OCI-LY7 (cell line): ENCODE data around the gene POLL. TPM values are rescaled to one million over a fixed set of nuclear protein-coding genes. Genes with fewer than 3 reads are reported as not detected.
A peak's percentile ranks its signal among the peaks of the same experiment; 100 is the strongest.
"Not testable (repeated sequence)": the region's sequence is repeated elsewhere in the genome, so short reads cannot be mapped to it uniquely, and the experiment has no call there.

Source experiments
- Bru-seq: library from RNA; stranded (reverse); fragments of 400-500 nt; gene quantifications from one replicate; lab custom pipeline; 2021; lab: Mats Ljungman, UMichigan
- BruChase-seq, 2 experiments: library from RNA; stranded (reverse); fragments of 400-500 nt; gene quantifications; one replicate each; lab custom pipeline; 2021; lab: Mats Ljungman, UMichigan
- BruUV-seq: library from RNA; stranded (reverse); fragments of 400-500 nt; replicated peaks from 2 replicates; lab custom pipeline; 2021; lab: Mats Ljungman, UMichigan
- CTCF ChIA-PET: fragments of 300-600 bp; sonication (Branson Sonifier 250); formaldehyde crosslinking; loops from one replicate; lab custom pipeline; 2022; ENCODE audit warnings: antibody characterized with exemption; ENCODE audit not compliant: unreplicated experiment; lab: Charles Lee
- POLR2A ChIA-PET: fragments of 300-600 bp; sonication (Branson Sonifier 250); formaldehyde crosslinking; loops from one replicate; lab custom pipeline; 2022; ENCODE audit warnings: antibody characterized with exemption; lab: Charles Lee
- DNase-seq: peaks from one replicate; pipeline ENCODE4 v3.0.0-alpha.2; 2015; ENCODE audit warnings: low spot score
- H2AFZ ChIP-seq: fragments of 200-600 bp; sonication (generic), shearing (Covaris generic); 2 replicates; pipeline ENCODE4 v1.6.1; 2014; ENCODE audit warnings: mild to moderate bottlenecking, antibody characterized with exemption, low read length, moderate library complexity
- H3K27ac ChIP-seq: fragments of 200-600 bp; sonication (generic); 2 replicates; pipeline ENCODE4 v1.5.1; 2014; ENCODE audit warnings: mixed run types, low read depth, mild to moderate bottlenecking, moderate library complexity, low read length, inconsistent platforms; ENCODE audit not compliant: poor library complexity, severe bottlenecking
- H3K36me3 ChIP-seq: fragments of 200-600 bp; sonication (generic); 2 replicates; pipeline ENCODE4 v1.6.1; 2014; ENCODE audit warnings: mild to moderate bottlenecking, antibody characterized with exemption, low read length, moderate library complexity, mixed read lengths; ENCODE audit not compliant: insufficient read depth
- H3K4me1 ChIP-seq: fragments of 200-600 bp; sonication (generic); 2 replicates; pipeline ENCODE4 v1.5.1; 2014; ENCODE audit warnings: mild to moderate bottlenecking, low read length; ENCODE audit not compliant: insufficient read depth, poor library complexity, severe bottlenecking
- H3K4me2 ChIP-seq: fragments of 200-600 bp; sonication (generic); 2 replicates; pipeline ENCODE4 v1.6.1; 2014; ENCODE audit warnings: mild to moderate bottlenecking, low read length
- H3K4me3 ChIP-seq: fragments of 200-600 bp; sonication (generic); 2 replicates; pipeline ENCODE4 v1.5.1; 2014; ENCODE audit warnings: mild to moderate bottlenecking, low read depth, low read length; ENCODE audit not compliant: poor library complexity, severe bottlenecking
- H3K79me2 ChIP-seq: fragments of 200-600 bp; sonication (generic); 2 replicates; pipeline ENCODE4 v1.6.1; 2016; ENCODE audit warnings: low read depth, mild to moderate bottlenecking, low read length, moderate library complexity, mixed read lengths; ENCODE audit not compliant: insufficient read depth
- H3K9me2 ChIP-seq: fragments of 200-600 bp; sonication (generic); 2 replicates; pipeline ENCODE4 v1.6.1; 2016; ENCODE audit warnings: mild to moderate bottlenecking, low read length, mixed read lengths; ENCODE audit not compliant: insufficient read depth
- H3K9me3 ChIP-seq: fragments of 200-600 bp; sonication (generic); 2 replicates; pipeline ENCODE4 v1.6.1; 2014; ENCODE audit warnings: mild to moderate bottlenecking, mixed run types, low read length, mixed read lengths
- H4K20me1 ChIP-seq: fragments of 200-600 bp; sonication (generic); 2 replicates; pipeline ENCODE4 v1.6.1; 2014; ENCODE audit warnings: mild to moderate bottlenecking, antibody characterized with exemption, low read length, moderate library complexity, mixed read lengths; ENCODE audit not compliant: insufficient read depth
- EZH2phosphoT487 ChIP-seq: fragments of 200-600 bp; sonication (generic); IDR thresholded peaks from 2 replicates; pipeline ENCODE4 v1.6.1; 2018; ENCODE audit warnings: low read depth, borderline replicate concordance, mild to moderate bottlenecking, mixed run types, antibody characterized with exemption, low read length, moderate library complexity, mixed read lengths
- intact Hi-C: fragments of 100-400 bp; cut with micrococcal nuclease; formaldehyde crosslinking; loops from one replicate; pipeline ENCODE4 v1.10.0; 2022; ENCODE audit not compliant: unreplicated experiment
- long read RNA-seq: library from polyadenylated mRNA; stranded (forward); transcript quantifications from one replicate; pipeline ENCODE4 v2.0.0, GENCODE V29; 2022
- total RNA-seq, 2 experiments: library from RNA; depleted of rRNA in 1 of 2; stranded (reverse); fragments of >200 nt in 1 of 2; shearing (Covaris generic) in 1 of 2; gene quantifications; 2 replicates each; pipeline ENCODE4 v1.2.3, GENCODE V29; 2014 to 2022
- TF ChIP-seq, protein P1 (sequence below): fragments of 200-600 bp; sonication (generic); conservative IDR thresholded peaks from 2 replicates; pipeline ENCODE4 v1.5.1; 2014; ENCODE audit warnings: mild to moderate bottlenecking, antibody characterized with exemption, low read length, moderate library complexity, mixed read lengths

The POLL gene
- total RNA-seq (2014; rRNA removed; shearing (Covaris generic)) (14.3 and 22.0 TPM in 2 replicates), total RNA-seq (2022) (34.0 and 35.6 TPM in 2 replicates), Bru-seq, nascent RNA (percentile 69 among the genes with signal in this experiment), BruChase-seq, experiment 1, labeled RNA remaining after a 6-hour chase (percentile 72 among the genes with signal in this experiment), BruChase-seq, experiment 2, labeled RNA remaining after a 2-hour chase (percentile 69 among the genes with signal in this experiment)
- long read RNA-seq, partial matches to known transcripts = 3 of 19 reads
- long read RNA-seq, other reads (novel, unspliced or antisense) = 13 of 19 reads

DNA sequence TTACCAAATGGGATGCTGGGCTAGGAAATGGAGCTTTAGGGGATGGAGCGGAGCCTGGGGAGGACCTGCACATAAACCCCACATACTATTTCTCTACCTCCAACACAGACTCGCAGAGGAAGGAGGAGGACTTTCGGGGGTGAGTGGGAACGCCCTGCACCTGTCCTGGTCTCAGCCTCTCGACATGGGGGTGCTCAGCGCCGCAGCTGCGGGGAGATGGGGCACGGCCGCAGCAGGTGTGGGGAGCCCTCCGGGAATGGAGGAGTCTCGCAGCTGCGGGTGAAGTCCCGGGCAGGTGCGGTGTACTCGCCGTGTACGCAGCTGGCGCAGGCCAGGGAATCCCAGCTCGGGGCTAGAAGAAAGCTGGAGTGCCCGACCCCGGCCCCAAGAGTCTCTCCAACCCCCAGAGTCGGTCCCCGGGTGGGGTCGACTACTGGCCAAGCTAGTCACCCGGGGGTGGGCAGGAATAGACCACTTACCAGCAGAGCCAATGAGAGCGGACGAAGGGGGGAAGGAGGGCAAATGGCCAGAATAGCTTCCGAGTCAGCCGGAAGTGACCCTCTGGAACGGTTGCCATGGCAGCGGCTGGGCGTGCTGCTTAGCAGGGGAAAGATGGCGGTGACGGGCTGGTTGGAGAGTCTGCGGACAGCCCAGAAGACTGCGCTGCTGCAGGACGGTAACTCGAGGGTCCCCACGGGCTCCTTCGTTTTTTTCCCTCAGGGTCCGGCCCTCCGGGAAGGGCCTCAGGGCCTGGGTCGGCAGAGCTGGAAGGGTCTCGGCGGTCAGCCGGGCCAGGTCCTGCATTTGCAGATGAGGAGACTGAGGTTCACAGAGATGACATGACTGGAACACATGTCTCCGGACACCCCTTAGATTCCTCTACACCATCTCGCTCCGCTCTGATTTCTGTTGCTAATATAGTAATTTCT, at the start of gene POLL, which contains the start of gene DPCD:
Gene POLL, minus strand, starts transcription at position 533 of the 929 bp plus-strand sequence. CDS start 897 bp downstream, outside the sequence.
Gene DPCD, plus strand, starts transcription at position 597 of the 929 bp plus-strand sequence. Its CDS starts 16 bp downstream, at position 613.
- TSS peak; percentile 60 for BruUV-seq
- no peaks in the 10 kb centered on the region for H3K36me3 ChIP-seq
- no peaks in the 10 kb centered on the region for H3K79me2 ChIP-seq
- peak within 1 kb of the TSS; percentile 83 for H3K4me3 ChIP-seq
- no peaks in the 10 kb centered on the region for H3K9me3 ChIP-seq
- TF ChIP-seq, protein P1, sequence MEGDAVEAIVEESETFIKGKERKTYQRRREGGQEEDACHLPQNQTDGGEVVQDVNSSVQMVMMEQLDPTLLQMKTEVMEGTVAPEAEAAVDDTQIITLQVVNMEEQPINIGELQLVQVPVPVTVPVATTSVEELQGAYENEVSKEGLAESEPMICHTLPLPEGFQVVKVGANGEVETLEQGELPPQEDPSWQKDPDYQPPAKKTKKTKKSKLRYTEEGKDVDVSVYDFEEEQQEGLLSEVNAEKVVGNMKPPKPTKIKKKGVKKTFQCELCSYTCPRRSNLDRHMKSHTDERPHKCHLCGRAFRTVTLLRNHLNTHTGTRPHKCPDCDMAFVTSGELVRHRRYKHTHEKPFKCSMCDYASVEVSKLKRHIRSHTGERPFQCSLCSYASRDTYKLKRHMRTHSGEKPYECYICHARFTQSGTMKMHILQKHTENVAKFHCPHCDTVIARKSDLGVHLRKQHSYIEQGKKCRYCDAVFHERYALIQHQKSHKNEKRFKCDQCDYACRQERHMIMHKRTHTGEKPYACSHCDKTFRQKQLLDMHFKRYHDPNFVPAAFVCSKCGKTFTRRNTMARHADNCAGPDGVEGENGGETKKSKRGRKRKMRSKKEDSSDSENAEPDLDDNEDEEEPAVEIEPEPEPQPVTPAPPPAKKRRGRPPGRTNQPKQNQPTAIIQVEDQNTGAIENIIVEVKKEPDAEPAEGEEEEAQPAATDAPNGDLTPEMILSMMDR = no peak
- no peak for TF ChIP-seq EZH2phosphoT487
- H3K4me1 ChIP-seq = peaks cover 17% of the 10 kb centered on the region
- ChIA-PET CTCF (interaction anchor here (0.6 to 1.1 kb wide), 4 partner anchors 15 to 193 kb away, joined by 3 to 5 read pairs (median 4); no protein-coding TSS in a partner anchor), POLR2A (interaction anchor here (0.5 to 1.5 kb wide), 7 partner anchors 8 to 233 kb away, joined by 3 to 5 read pairs (median 3); partner anchors contain the start of gene FBXW4)
- no peaks in the 10 kb centered on the region for H3K9me2 ChIP-seq
- peak; percentile 94 for DNase-seq
- H4K20me1 ChIP-seq = no peaks in the 10 kb centered on the region
- intact Hi-C loops = no loop called here
- peak within 1 kb of the TSS; percentile 10 for H3K27ac ChIP-seq
- peak within 1 kb of the TSS; percentile 94 for H2AFZ ChIP-seq
- peak within 1 kb of the TSS; percentile 93 for H3K4me2 ChIP-seq

DNA sequence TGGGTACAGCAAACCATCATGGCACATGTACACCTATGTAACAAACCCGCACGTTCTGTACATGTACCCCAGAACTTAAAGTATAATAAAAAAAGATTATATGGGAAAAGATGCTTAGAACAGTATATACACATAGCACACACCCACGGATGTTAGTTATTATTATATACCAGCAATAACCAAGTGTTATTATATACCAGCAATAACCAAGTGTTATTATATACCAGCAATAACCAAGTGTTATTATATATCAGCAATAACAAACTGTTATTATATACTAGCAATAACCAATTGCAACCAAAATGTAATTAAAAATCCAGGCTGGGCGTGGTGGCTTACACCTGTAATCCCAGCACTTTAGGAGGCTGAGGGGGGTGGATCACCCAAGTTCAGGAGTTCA, 45.5 kb upstream of the POLL start:
- H2AFZ ChIP-seq, H3K4me2 ChIP-seq, H4K20me1 ChIP-seq, DNase-seq, H3K9me3 ChIP-seq, POLR2A ChIA-PET, intact Hi-C loops, CTCF ChIA-PET, H3K9me2 ChIP-seq, H3K4me3 ChIP-seq, H3K27ac ChIP-seq, H3K4me1 ChIP-seq, BruUV-seq, H3K79me2 ChIP-seq: not testable (repeated sequence)
- H3K36me3 ChIP-seq = peaks cover 28% of the 10 kb centered on the region

DNA sequence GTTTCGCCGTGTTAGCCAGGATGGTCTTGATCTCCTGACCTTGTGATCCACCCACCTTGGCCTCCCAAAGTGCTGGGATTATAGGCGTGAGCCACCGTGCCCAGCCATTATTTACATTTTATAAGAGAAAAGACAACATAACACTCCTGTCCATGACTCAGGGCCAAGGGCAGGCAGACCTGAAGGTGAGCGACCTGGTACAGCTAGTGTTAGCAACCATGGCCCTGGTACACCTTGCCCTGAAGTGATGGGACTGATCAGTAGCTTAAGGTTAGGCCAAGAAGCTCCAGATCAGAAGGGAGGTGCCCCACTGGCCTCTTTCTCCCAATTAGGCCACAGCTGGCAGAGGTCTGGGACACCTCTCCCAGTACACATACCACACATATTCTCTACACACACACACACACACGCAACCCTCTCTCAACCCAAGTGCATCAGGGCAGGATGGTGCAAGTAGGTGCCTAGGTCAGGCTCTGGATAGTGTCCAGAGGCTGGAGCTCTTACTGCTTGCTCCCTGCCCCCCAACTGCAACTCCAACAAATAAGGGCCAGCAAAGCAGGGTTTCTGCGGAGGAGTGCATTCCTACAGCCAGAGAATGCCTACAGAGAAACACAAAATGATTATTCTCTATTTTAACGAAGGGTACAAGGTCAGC, 43.9 kb upstream of the POLL start:
- no peaks in the 10 kb centered on the region for H3K4me1 ChIP-seq
- no peak for DNase-seq
- no peak overlapping the region for H3K27ac ChIP-seq
- H3K4me2 ChIP-seq = no peak overlapping the region
- no peaks in the 10 kb centered on the region for H3K9me3 ChIP-seq
- CTCF ChIA-PET = no interaction called here
- H3K79me2 ChIP-seq = no peaks in the 10 kb centered on the region
- no peaks in the 10 kb centered on the region for H3K9me2 ChIP-seq
- POLR2A ChIA-PET = interaction anchor here (0.7 to 1.2 kb wide), 2 partner anchors 14 to 540 kb away, joined by 3 read pairs; no protein-coding TSS in a partner anchor
- BruUV-seq = no TSS peak
- H3K36me3 ChIP-seq = peaks cover 19% of the 10 kb centered on the region
- intact Hi-C loops = no loop called here
- H4K20me1 ChIP-seq = no peaks in the 10 kb centered on the region
- TF ChIP-seq EZH2phosphoT487 = no peak
- H3K4me3 ChIP-seq = no peak overlapping the region
- H2AFZ ChIP-seq = no peak overlapping the region
